Liver (tissue), 9 donors: ENCODE measurements around the gene EPX. TPM values are rescaled to one million over a fixed set of nuclear protein-coding genes. Genes with fewer than 3 reads are reported as not detected.

Source experiments
- DNase-seq: peaks from one replicate; pipeline ENCODE4 v3.0.0-alpha.2; 2017; ENCODE audit warnings: low spot score
- H3K27ac ChIP-seq, 2 donors: one replicate each; pipeline ENCODE4 v1.7.0; 2013; ENCODE audit warnings: inconsistent platforms in 2 of 2, low read length in 2 of 2, control low read depth in 1 of 2, low read depth in 1 of 2, mild to moderate bottlenecking in 1 of 2
- H3K27me3 ChIP-seq, 4 donors: one replicate each; pipeline versions ENCODE4 v1.6.1 to v1.7.0; 2013; ENCODE audit warnings: low read length in 3 of 4, inconsistent platforms in 1 of 4, mild to moderate bottlenecking in 1 of 4, moderate library complexity in 1 of 4; ENCODE audit not compliant: control insufficient read depth in 4 of 4, insufficient read depth in 4 of 4
- H3K36me3 ChIP-seq, 4 donors: one replicate each; pipeline versions ENCODE4 v1.6.1 to v1.7.0; 2013; ENCODE audit warnings: low read length in 3 of 4, mild to moderate bottlenecking in 3 of 4, low read depth in 1 of 4, moderate library complexity in 1 of 4; ENCODE audit not compliant: control insufficient read depth in 4 of 4, insufficient read depth in 3 of 4
- H3K4me1 ChIP-seq, 4 donors: one replicate each; pipeline versions ENCODE4 v1.6.1 to v1.7.0; 2013; ENCODE audit warnings: low read length in 3 of 4, mild to moderate bottlenecking in 3 of 4, moderate library complexity in 1 of 4; ENCODE audit not compliant: control insufficient read depth in 4 of 4, insufficient read depth in 4 of 4
- H3K4me3 ChIP-seq, 3 donors: one replicate each; pipeline versions ENCODE4 v1.6.1 to v1.7.0; 2013; ENCODE audit warnings: low read length in 3 of 3, control low read depth in 1 of 3, low read depth in 1 of 3, mild to moderate bottlenecking in 1 of 3
- H3K9ac ChIP-seq, 2 donors: one replicate each; pipeline ENCODE4 v1.7.0; 2013; ENCODE audit warnings: low read length in 2 of 2, mild to moderate bottlenecking in 2 of 2, moderate library complexity in 2 of 2, control low read depth in 1 of 2, low read depth in 1 of 2
- H3K9me3 ChIP-seq, 4 donors: one replicate each; pipeline versions ENCODE4 v1.6.1 to v1.7.0; 2013; ENCODE audit warnings: low read length in 3 of 4; ENCODE audit not compliant: control insufficient read depth in 4 of 4
- FOXA1 ChIP-seq: IDR thresholded peaks from 2 replicates; pipeline ENCODE4 v1.6.1; 2016; ENCODE audit warnings: antibody characterized with exemption
- FOXA2 ChIP-seq: IDR thresholded peaks from 2 replicates; pipeline ENCODE4 v1.6.1; 2016; ENCODE audit warnings: antibody characterized with exemption
- HNF4A ChIP-seq, 2 donors: conservative IDR thresholded peaks; 2 replicates each; pipeline ENCODE4 v1.6.1; 2016; ENCODE audit warnings: antibody characterized with exemption in 2 of 2, mild to moderate bottlenecking in 2 of 2
- HNF4G ChIP-seq: IDR thresholded peaks from 2 replicates; pipeline ENCODE4 v1.6.1; 2016; ENCODE audit warnings: antibody characterized with exemption
- JUND ChIP-seq, 2 donors: IDR thresholded peaks; 2 replicates each; pipeline ENCODE4 v1.6.1; 2016; ENCODE audit warnings: antibody characterized with exemption in 2 of 2
- NR2F2 ChIP-seq: IDR thresholded peaks from 2 replicates; pipeline ENCODE4 v1.6.1; 2016; ENCODE audit warnings: antibody characterized with exemption
- RAD21 ChIP-seq, 2 donors: IDR thresholded peaks; 2 replicates each; pipeline ENCODE4 v1.6.1; 2016; ENCODE audit warnings: antibody characterized with exemption in 2 of 2, mild to moderate bottlenecking in 2 of 2
- RXRA ChIP-seq, 2 donors: IDR thresholded peaks; 2 replicates each; pipeline ENCODE4 v1.6.1; 2017 to 2018; ENCODE audit warnings: antibody characterized with exemption in 2 of 2, mild to moderate bottlenecking in 1 of 2
- SP1 ChIP-seq: IDR thresholded peaks from 2 replicates; pipeline ENCODE4 v1.6.1; 2018; ENCODE audit warnings: antibody characterized with exemption, mild to moderate bottlenecking
- TAF1 ChIP-seq: conservative IDR thresholded peaks from 2 replicates; pipeline ENCODE4 v1.6.1; 2016; ENCODE audit warnings: antibody characterized with exemption, mild to moderate bottlenecking
- YY1 ChIP-seq: IDR thresholded peaks from 2 replicates; pipeline ENCODE4 v1.6.1; 2016; ENCODE audit warnings: antibody characterized with exemption, mild to moderate bottlenecking
- WGBS: extraction: QIAGEN DNeasy Blood & Tissue Kit; methylation state at CpG from one replicate; pipeline ENCODE4 v1.1.7; 2013; 5-methylcytosine and 5-hydroxymethylcytosine counted together
- polyA plus RNA-seq, 2 donors: library from polyadenylated mRNA; stranded (reverse) in 1 of 2; unstranded in 1 of 2; fragments of 200-250 nt in 1 of 2; fragments of >200 nt in 1 of 2; fragmentation: Nextera tagmentation in 1 of 2; extraction: Ambion mirVana in 1 of 2; gene quantifications; one replicate each; pipeline versions ENCODE4 v1.2.1 to v1.2.3, GENCODE V29; 2013 to 2015
- total RNA-seq, 2 donors: library from RNA; depleted of rRNA; stranded (reverse); fragments of >200 nt; gene quantifications; one replicate each; pipeline ENCODE4 v1.2.3, GENCODE V29; 2014
- TF ChIP-seq, protein P1 (sequence below): IDR thresholded peaks from 2 replicates; pipeline ENCODE4 v1.6.1; 2016; ENCODE audit warnings: antibody characterized with exemption
- TF ChIP-seq, protein P2 (sequence below): IDR thresholded peaks from 2 replicates; pipeline ENCODE4 v1.6.1; 2016; ENCODE audit warnings: antibody characterized with exemption, mild to moderate bottlenecking
- TF ChIP-seq, protein P3 (sequence below): IDR thresholded peaks from 2 replicates; pipeline ENCODE4 v1.6.1; 2016; ENCODE audit warnings: antibody characterized with exemption
- TF ChIP-seq, protein P4 (sequence below): IDR thresholded peaks from 2 replicates; pipeline ENCODE4 v1.6.1; 2016; ENCODE audit warnings: antibody characterized with exemption
- TF ChIP-seq, protein P5 (sequence below): fragments of 150-350 bp; IDR thresholded peaks from 2 replicates; pipeline ENCODE4 v1.5.1; 2017; ENCODE audit warnings: improper control_type of control experiment, low read depth, low read length; ENCODE audit not compliant: missing input control
- donor health status: healthy.
- donor health status: healthy.
- donor health status: healthy.
- donor health status: healthy.
- donor health status: healthy.

EPX gene
- total and polyA plus RNA-seq, 4 donors: 0.09 to 10.0 TPM; not detected in 2

DNA sequence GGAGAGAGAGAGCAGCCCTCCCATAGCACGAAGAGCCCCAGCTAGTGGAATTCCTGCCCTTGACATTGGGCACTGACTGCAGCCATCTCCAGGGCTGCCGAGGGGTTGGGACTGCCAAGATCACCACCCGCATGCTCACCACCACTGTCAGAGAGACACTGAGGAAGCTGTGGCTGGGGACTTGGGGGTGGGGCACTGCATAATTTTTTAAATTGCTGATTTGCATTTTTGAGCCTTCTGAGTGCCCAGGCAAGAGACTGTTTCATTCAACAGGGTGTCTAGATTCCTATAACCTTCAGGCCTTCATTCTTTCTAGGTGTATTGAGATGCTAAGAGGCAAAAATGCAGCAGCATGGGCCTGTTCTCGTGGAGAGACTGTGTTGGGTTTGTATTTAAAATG, 9.0 kb upstream of the EPX start:
- DNase-seq: no peak
- no peaks in the 10 kb centered on the region for H3K36me3 ChIP-seq
- H3K27ac ChIP-seq: no peak overlapping the region
- H3K4me1 ChIP-seq: no peaks in the 10 kb centered on the region
- H3K27me3 ChIP-seq: no peaks in the 10 kb centered on the region
- TF ChIP-seq, protein P1, sequence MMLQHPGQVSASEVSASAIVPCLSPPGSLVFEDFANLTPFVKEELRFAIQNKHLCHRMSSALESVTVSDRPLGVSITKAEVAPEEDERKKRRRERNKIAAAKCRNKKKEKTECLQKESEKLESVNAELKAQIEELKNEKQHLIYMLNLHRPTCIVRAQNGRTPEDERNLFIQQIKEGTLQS: no peak
- TF ChIP-seq, protein P2, sequence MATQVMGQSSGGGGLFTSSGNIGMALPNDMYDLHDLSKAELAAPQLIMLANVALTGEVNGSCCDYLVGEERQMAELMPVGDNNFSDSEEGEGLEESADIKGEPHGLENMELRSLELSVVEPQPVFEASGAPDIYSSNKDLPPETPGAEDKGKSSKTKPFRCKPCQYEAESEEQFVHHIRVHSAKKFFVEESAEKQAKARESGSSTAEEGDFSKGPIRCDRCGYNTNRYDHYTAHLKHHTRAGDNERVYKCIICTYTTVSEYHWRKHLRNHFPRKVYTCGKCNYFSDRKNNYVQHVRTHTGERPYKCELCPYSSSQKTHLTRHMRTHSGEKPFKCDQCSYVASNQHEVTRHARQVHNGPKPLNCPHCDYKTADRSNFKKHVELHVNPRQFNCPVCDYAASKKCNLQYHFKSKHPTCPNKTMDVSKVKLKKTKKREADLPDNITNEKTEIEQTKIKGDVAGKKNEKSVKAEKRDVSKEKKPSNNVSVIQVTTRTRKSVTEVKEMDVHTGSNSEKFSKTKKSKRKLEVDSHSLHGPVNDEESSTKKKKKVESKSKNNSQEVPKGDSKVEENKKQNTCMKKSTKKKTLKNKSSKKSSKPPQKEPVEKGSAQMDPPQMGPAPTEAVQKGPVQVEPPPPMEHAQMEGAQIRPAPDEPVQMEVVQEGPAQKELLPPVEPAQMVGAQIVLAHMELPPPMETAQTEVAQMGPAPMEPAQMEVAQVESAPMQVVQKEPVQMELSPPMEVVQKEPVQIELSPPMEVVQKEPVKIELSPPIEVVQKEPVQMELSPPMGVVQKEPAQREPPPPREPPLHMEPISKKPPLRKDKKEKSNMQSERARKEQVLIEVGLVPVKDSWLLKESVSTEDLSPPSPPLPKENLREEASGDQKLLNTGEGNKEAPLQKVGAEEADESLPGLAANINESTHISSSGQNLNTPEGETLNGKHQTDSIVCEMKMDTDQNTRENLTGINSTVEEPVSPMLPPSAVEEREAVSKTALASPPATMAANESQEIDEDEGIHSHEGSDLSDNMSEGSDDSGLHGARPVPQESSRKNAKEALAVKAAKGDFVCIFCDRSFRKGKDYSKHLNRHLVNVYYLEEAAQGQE: no peak
- TF ChIP-seq RXRA (IDR thresholded peaks at IDR 0.05) (no peak), RAD21 (IDR thresholded peaks at IDR 0.05) (no peak), NR2F2 (no peak), TAF1 (no peak), JUND (IDR thresholded peaks at IDR 0.05) (no peak), SP1 (no peak), YY1 (no peak), FOXA2 (no peak)
- TF ChIP-seq, protein P3, sequence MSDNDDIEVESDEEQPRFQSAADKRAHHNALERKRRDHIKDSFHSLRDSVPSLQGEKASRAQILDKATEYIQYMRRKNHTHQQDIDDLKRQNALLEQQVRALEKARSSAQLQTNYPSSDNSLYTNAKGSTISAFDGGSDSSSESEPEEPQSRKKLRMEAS: no peak
- TF ChIP-seq, protein P4, sequence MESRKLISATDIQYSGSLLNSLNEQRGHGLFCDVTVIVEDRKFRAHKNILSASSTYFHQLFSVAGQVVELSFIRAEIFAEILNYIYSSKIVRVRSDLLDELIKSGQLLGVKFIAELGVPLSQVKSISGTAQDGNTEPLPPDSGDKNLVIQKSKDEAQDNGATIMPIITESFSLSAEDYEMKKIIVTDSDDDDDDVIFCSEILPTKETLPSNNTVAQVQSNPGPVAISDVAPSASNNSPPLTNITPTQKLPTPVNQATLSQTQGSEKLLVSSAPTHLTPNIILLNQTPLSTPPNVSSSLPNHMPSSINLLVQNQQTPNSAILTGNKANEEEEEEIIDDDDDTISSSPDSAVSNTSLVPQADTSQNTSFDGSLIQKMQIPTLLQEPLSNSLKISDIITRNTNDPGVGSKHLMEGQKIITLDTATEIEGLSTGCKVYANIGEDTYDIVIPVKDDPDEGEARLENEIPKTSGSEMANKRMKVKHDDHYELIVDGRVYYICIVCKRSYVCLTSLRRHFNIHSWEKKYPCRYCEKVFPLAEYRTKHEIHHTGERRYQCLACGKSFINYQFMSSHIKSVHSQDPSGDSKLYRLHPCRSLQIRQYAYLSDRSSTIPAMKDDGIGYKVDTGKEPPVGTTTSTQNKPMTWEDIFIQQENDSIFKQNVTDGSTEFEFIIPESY: no peak
- no peak overlapping the region for H3K4me3 ChIP-seq
- no peaks in the 10 kb centered on the region for H3K9me3 ChIP-seq
- WGBS: 88% methylated on average over 4 of the region's 4 CpGs
- H3K9ac ChIP-seq: no peak overlapping the region

DNA sequence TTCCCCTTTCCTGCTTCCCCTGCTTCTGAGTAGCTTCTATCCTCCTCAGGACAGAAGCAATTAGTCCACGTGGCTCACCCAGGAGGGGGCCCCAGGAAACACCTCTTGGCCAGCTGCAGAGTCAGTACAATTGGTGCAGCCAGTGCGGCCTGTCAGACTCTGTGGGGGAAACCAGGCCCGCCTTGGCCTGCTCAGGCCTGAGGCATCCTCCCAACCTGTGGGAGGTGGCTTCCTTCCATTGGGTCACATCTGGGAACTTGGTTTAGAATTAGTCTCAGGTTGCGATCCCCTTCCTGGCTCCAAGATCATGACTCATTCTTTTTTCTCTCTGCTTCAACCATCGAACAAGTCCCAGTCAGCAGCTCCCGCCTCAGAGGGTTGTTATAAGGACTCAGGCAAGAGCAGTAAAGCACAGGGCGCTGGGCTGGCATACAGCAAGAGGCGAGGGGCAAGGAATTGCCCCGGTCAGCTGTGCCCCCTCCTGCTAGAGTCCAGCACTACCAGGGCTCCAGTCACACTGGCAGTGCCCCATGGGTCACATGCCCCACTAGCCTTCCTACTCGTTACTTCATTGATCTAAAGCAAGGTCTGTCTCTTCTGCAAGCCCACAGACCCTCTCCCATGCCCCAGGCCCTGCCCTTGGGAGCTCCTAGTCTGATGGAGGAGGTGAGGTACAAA, 8.1 kb upstream of the EPX start:
- Histone ChIP-seq H3K4me3 (no peak overlapping the region), H3K27me3 (peaks cover 0 to under 1% (median 0%) of the 10 kb centered on the region in 4 donors), H3K36me3 (no peaks in the 10 kb centered on the region), H3K4me1 (no peaks in the 10 kb centered on the region), H3K9ac (no peak overlapping the region), H3K9me3 (no peaks in the 10 kb centered on the region), H3K27ac (no peak overlapping the region)
- DNase-seq: no peak
- 78% methylated on average over 10 of the region's 10 CpGs for WGBS
- TF ChIP-seq JUND (IDR thresholded peaks at IDR 0.05) (no peak), FOXA2 (no peak), FOXA1 (no peak), NR2F2 (no peak), SP1 (no peak), HNF4G (no peak), YY1 (no peak), RXRA (IDR thresholded peaks at IDR 0.05) (no peak), RAD21 (IDR thresholded peaks at IDR 0.05) (no peak), HNF4A (conservative IDR thresholded peaks at IDR 0.05) (no peak)
- TF ChIP-seq, protein P4: no peak
- TF ChIP-seq, protein P2: no peak
- TF ChIP-seq, protein P3: no peak
- TF ChIP-seq, protein P5, sequence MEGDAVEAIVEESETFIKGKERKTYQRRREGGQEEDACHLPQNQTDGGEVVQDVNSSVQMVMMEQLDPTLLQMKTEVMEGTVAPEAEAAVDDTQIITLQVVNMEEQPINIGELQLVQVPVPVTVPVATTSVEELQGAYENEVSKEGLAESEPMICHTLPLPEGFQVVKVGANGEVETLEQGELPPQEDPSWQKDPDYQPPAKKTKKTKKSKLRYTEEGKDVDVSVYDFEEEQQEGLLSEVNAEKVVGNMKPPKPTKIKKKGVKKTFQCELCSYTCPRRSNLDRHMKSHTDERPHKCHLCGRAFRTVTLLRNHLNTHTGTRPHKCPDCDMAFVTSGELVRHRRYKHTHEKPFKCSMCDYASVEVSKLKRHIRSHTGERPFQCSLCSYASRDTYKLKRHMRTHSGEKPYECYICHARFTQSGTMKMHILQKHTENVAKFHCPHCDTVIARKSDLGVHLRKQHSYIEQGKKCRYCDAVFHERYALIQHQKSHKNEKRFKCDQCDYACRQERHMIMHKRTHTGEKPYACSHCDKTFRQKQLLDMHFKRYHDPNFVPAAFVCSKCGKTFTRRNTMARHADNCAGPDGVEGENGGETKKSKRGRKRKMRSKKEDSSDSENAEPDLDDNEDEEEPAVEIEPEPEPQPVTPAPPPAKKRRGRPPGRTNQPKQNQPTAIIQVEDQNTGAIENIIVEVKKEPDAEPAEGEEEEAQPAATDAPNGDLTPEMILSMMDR: no peak
- TF ChIP-seq, protein P1: no peak
